ENCODE measurements around the gene IFIH1.
A peak's percentile ranks its signal among the peaks of the same experiment; 100 is the strongest.

Gene IFIH1

DNA sequence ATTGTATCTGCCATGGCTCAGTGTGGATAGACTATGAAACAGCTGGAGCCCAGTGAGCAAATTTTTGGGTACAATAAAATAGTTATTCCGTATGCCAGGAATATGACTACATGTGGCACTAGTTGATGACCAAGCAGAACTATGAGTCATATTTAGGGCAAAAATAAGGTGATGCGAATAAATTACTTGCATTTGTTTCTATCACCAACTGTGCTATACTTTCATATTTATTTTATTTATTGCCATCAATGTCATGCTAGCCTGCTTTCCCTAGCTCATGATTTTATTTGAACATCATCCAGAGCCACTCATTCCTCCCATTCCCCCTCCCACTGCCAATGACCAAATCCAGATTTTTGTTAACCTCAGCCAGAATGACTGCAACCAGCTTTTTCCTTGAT lies 61.9 kb downstream of the IFIH1 start:
- DNase-seq, result no peak

DNA sequence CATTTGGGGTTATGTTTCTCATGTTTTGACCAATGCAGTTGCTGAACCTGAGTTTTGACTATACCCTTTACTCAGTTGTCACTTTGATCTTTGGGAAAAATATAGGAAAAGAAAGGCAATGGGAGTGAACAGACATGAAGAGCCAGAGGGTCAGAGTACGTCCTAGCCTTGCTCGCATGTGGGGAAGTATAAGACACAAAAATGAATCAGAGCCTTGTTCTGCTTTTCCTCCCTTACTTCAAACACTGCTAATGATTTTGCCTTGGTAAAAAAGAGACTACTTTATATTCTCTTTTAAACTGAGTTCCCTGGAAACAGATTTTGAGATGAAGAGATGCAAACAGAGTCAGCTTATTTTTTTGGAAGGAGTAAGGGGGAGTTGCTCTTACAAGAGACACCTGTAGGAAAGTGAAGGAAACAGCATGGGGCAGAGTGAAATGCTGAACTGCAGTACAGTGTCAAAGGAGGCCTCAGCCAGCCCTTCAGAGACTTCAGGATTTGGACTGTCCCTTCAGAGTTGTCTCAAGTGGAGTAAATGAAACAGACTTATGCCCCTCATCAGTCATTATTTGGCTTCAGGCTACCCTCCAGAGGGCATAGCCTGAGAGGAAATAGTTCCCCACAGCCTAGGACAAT lies 64.1 kb downstream of the IFIH1 start:
- no peak for DNase-seq

DNA sequence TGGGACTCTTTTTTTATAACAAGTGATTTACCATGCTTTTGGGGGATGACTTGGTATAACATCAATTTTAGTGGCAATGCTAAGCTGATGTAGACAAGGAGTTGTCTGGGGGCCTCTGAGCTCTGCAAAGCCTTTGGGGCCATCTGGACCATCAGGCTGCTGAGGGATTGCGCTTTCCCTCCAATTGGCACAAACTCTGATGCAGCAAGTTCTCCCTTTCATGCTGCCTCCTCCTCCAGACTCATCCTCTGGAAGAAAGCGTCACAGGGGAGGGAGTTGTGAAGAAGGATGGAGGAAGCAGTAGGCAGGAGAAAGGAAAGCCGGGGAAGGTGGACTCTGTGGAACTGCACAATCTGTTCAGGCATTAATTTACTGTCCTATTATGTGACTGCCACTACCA lies 65.0 kb downstream of the IFIH1 start:
- no peak for DNase-seq

DNA sequence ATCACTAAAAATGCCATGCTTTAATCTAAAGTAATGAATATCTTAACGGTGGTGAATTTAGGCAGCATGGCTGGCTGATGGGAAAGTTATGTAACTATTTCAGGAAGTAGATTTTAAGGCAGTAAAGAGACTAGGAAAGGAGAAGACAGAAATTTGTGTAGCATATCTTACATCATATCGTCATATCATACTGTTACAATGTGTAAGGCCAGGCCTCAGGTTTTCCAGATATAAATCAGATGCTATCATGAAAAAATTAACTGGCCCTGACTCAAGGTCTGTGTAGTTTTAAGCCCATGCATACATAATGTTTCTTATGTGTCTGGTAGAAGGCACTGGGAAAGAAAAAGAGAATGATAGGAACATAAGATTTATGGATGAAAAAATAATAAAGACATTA lies 66.3 kb downstream of the IFIH1 start:
- no peak for DNase-seq

DNA sequence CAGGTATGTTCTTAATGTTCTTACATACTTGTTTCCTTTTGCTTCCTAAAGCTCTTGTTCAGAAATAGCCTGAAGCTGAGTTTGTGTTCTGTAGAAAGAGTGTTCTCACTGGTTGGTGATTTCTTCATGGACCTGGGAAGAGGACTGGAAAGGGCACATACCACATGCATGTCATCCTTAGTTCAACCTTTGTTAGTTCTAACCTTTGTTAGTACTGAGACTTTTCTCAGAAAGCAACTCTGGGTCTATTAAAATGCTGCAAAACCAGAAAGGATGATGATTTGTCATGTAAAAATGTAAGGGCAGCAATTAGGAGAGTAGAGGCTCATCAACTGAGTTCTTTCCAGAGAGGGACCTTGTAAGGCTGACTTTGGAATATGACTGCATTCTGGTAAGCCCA lies 72.7 kb downstream of the IFIH1 start:
- peak in 1 of 2 experiments; percentile 33 for DNase-seq

DNA sequence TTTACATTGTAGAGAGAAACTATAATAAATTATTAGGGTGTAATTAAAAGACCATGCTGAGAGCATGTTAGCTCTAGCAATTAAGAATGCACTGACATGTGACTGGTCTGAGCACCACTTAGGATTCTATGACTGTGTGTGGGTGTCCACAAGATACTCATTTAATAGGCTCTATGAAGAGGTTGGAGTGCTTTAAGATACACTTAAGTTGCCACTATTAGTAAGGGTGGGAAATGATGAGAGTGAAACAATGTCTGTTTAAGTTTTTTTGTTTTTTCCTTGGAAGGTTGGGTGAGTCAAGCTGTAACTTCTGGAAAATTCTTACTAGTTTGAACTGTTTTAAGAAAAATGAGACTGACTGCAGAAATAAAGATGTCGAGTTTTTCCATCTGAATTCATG lies 73.4 kb downstream of the IFIH1 start:
- no peak for DNase-seq

DNA sequence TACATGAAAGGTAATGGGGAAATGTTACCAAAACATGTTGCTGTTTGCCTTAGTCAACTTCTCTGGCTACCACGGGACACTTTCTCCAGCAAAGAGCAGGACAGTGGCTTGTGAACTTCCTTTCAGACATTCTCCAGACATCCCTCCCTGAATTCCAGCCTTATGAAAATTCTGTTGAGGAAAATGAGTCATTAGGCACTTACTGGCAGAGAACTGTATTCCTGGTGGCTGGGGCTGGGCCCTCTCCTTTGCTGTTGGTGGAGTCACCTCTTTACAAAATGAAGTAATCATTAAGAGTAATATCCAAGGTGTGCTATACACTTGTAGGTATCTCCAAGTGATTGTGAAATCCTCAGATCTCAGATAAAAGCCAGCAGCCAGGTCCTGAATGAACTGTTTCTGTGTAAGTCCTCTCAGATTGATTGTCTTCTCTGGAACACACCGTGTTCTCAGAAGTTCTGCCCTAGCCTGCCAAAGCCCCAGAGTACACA lies 73.9 kb downstream of the IFIH1 start:
- DNase-seq, result peak; percentile 54 to 83

DNA sequence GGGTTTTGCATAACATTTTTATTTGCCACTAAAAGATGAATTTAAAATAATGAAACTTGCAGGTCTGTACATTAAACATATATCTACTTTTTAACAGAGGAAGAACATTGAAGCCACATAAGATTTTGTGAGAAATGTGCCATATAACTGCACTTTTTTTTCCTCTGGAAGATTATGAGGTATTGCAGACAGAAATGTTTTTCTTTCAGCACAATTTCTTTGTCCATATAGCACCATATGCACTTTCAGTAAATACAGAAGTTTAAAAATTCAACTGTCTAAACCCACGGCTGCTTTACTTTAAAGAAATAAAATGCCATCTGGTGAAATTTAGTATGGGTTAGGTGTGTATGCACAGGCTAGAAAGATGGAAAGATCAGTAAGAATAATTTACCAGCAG lies 74.8 kb downstream of the IFIH1 start:
- DNase-seq, result no peak

DNA sequence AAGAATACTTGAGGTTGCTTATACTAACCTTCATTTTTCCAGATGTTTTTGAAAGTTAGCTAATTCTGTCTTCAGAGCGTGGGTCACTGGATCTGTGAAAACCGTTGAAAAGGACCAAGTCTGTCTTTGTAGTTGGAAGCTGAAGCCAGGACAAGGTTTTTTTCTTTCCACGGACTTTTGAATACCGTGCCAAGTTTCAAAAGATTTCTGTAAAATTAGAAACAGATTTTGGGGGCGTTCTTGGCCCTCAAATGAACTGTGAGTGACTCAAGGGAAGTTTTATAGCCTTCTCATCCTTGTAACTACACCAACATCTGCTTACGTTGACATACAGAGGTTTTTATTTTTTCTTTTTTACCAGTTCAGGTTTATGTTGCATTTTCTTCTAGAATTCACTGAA lies 75.2 kb downstream of the IFIH1 start, which contains the start of gene FAP:
FAP (minus strand) TSS at position 152 of the 400 bp plus-strand sequence; CDS start at position 34, 118 bp downstream.
- no peak for DNase-seq

DNA sequence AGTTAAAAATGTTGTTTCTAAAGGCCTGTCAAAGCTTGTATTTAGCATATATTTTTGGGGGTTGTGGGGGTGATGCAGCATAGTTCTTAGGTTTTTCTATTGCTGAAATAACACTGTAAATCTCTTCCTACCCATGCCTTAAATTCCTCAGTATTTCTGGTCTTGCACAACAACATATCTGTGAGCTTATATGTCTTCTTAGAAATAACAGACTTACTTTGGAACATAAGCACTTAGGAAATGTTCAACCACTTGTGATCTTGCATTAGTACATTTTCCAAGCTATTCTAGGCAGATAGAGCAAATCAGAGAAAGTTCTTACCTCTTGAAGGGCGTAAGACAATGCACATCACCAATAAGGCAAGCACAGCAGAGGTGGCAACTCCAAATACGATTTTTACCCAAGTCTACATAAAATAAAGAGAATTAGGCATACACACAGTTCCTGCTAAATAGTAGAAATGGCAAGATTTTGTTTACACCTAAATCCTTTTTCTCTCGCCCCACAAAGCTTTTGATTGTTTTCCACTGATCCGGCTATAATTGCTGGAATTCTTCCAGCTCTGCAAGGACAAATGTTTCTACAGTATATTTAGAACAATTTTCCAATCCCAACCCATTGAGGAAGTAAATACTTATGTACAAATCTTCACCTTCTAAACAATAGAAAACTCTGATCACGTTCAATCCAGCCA lies 75.8 kb downstream of the IFIH1 start:
- DNase-seq, result no peak

DNA sequence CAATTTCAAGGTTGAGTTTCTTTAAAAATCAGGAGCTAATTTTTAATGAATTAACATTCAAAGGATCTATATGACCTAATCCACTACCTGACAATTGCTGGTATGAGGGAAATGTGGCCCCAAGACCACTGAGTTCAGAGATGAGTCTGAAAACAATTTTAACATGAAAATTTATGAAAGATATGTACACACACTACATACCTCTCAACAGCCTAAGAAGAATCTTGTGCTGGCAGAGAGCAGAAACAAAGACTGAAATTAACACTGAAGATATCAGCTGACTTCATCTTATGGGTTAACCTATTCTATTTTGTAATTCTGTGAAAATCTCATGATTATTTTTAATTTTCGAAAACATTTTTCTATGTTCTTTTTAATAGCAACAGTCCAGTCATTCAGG lies 76.9 kb downstream of the IFIH1 start:
- no peak for DNase-seq

DNA sequence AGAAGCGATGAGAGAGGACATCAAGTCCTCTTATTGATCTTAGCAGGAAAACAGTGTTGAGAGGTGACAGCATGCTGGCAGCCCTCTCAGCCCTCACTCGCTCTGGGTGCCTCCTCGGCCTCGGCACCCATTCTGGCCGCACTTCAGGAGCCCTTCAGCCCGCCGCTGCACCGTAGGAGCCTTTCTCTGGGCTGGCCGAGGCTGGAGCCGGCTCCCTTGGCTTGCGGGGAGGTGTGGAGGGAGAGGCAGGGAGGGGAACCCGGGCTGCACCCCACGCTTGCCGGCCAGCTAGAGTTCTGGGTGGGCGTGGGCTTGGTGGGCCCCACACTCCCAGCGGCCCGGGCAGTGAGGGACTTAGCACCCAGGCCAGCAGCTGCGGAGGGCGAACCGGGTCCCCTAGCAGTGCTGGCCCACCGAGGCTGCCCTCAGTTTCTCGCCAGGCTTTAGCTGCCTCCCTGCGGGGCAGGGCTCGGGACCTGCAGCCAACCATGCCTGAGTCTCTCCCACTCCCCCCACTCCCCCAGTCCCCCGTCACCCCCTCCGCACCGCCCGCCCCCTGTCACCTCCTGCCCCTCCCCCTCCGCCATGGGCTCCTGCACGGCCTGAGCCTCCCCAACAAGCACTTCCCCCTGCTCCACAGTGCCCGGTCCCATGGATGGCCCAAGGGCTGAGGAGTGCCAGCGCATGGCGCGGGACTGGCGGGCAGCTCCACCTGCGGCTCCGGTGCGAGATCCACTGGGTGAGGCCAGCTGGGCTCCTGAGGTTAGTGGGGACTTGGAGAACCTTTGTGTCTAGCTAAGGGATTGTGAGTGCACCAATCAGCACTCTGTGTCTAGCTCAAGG lies 83.6 kb downstream of the IFIH1 start:
- DNase-seq, result no peak

DNA sequence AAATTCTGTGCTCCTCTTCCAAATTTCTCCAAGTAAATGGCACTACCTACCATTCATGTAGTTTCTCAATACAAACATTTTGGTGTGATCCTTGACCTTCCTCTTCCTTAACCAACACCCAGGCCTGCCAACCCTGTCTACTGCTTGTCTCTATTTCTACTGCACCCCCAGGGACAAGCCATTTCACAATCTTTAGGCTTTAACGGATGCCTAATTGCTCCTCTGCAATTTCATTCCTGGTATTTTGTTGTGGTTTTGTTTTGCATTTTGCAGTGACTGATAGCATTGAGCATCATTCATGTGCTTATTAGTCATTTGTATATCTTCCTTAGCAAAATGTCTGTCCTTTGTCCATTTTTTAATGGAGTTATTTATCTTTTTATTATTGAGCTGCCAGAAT lies 85.3 kb downstream of the IFIH1 start:
- DNase-seq, result no peak

DNA sequence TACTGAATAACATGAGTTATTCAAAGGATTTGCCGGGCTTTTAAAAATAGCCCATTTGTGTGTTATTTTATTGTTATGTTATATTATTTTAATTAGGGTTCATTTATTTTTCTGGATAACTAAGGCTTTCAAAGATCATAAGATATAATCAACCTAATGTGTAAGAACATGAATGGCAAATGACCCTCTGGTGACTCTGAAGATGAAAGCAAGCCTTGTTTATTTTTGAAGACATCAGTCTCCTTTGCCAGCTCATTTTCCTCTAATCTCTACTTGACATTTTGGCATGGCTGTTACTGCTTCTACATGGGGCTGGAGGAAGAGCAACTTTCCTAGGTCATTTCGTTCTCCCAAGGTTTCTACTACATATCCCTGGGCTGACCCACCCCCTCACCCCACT lies 85.8 kb downstream of the IFIH1 start:
- DNase-seq, result no peak

DNA sequence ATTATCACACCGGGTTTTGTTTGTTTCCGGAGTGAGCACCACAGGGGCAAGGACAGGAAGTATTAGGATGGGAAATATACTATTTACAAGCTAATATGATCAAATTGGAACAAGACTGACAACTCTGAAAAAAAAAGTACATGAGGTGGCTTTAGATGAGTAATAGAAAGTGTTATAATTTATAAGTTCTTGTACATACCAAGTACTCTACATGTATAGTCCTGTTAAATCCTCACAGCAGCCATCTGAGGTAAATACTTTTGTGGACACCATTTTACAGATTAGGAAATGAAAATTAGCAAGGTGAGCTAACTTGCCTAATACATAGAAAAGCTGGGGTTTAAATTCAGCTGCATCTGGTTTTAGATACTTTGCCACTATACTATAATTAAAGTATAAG lies 86.5 kb downstream of the IFIH1 start:
- no peak for DNase-seq

DNA sequence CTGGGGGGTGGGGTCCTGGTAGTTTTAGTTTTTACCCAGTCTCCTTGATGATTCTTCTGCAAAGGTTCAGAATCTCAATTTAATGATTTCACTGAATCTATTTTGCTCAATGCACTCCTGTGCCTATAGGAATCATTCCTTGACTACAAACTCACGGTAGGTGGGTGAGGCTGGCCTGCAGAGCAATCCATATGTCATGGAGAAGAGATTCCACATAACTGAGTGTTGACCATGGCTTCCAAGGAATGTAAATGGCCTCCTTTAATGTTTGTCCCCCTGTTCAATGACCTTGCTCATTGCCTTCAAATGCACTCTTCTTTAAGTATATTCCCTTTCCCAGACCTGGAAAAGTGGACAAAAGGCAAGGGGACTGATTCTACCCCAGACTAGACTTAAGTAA lies 87.7 kb downstream of the IFIH1 start:
- DNase-seq, result no peak

DNA sequence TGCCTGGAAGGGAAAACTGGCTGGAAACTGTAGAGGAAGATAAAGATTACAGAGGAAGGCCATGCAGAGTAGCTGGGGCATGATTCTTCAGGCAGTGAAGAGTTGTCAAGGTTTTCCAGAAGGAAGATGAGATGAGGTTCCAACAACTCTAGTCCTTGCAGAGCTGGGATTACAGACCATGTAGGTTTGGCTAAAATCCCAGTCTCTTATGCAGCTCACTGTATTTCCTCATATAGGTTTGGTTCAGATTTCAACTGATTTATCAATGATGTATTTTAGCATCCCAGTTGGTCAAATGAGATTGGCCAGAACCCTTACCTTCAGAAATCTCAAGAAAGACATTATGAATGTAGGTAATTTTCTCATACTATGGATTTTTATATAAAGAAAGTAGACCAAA lies 91.6 kb downstream of the IFIH1 start:
- DNase-seq, result no peak

DNA sequence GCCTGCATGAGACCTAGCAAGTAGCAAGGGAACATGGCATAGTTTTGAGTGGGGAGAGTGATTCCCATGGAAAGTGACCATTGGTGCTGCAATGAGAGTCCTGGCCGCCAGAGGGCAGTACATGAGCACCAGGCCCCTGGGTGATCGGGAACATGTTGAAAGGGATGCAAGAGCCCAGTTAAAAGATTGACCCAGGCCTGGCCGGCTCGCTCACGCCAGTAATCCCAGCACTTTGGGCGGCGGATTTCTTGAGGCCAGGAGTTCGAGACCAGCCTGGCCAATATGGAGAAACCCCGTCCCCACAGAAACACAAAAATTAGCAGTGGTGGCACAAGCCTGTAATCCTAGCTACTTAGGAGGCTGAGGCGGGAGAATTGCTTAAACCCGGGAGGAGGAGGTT lies 97.4 kb downstream of the IFIH1 start:
- peak; percentile 2 to 45 for DNase-seq

DNA sequence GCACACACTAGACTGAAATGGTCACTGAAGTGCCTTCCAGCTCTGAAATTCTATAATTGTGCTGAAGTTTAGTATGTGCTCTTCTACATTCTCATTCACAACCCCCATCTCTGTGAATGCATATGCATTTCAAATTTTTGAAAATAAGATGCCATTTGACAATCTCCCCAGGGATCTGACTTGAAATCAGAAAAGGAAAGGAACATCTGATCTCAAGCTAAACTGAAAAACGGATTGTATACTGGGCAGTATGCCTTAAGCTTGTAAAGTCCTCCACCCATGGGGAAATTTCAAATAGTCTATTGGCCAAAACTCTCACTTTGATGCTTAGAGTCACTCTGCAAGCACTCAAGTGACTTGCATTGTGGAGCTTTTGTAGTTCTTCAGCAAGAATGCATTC lies 98.1 kb downstream of the IFIH1 start:
- DNase-seq, result no peak

DNA sequence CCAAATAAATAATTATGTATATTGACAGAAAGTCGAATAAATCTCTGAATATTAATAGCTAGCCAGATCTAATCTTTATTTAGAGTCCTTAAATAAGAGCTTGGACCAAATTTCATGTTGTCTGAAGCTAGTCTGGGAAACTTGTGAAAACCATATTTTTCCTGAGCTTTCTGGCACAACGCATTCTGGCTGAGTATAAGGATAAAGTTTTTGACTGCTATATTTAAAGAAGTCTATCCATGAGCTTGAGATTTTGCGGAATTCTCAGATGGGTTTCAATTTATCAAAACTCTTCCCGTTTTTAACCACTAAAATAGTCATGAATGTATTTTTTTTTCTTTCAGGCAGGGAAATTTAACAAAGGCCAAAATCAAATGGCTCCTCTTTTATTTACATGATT lies 99.1 kb downstream of the IFIH1 start:
- DNase-seq, result no peak

DNA sequence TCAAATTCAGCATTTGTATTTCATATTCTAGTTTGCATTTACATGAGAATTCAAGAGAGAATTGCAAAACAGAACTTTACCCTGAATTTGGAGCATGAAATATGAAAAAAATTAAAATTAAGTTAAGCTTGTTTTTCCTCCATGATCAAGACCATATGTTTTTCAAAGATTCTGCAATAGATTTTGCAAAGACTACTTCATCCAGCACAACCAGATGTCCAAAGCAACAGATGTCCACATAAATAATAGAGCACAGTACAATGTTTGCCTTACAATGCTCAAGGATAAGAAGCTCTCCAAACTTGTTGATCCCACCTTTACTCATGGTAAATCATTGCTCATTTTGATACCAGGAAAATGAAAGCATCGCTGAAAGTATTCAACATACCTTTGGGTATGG lies 100.9 kb downstream of the IFIH1 start:
- no peak for DNase-seq
